H1 (cell line): ENCODE measurements around the gene CLNS1A. TPM values are rescaled to one million over a fixed set of nuclear protein-coding genes. Genes with fewer than 3 reads are reported as not detected.

Experiments
- CTCF ChIA-PET: fragments of 300-600 bp; sonication (Branson Sonifier 250); formaldehyde crosslinking; loops from one replicate; lab custom pipeline; 2021; ENCODE audit not compliant: partially characterized antibody; lab: Charles Lee
- POLR2A ChIA-PET: fragments of 300-600 bp; sonication (Branson Sonifier 250); formaldehyde crosslinking; loops from one replicate; lab custom pipeline; 2021; ENCODE audit warnings: inconsistent platforms; ENCODE audit not compliant: partially characterized antibody; lab: Charles Lee
- DNase-seq, 2 experiments: peaks; one replicate each; pipeline versions ENCODE4 v3.0.0 to v3.0.0-alpha.2; 2010 to 2022; ENCODE audit warnings: low spot score in 2 of 2, low read depth in 1 of 2, mixed read lengths in 1 of 2
- FAIRE-seq: peaks from 2 replicates; lab custom pipeline; 2011; peaks lifted over from hg19 to GRCh38; lab: Jason Lieb, UNC
- H2AFZ ChIP-seq: 2 replicates; pipeline ENCODE4 v1.8.1; 2012; ENCODE audit warnings: low read length, inconsistent platforms
- H2AK5ac ChIP-seq: 2 replicates; pipeline ENCODE4 v1.6.1; 2013; ENCODE audit warnings: low read depth, low read length
- H2BK120ac ChIP-seq: replicated peaks from 2 replicates; pipeline ENCODE3; 2013; ENCODE audit warnings: low read depth, low read length, inconsistent platforms
- H2BK12ac ChIP-seq: 2 replicates; pipeline ENCODE4 v1.6.1; 2013; ENCODE audit warnings: low read depth, low read length
- H2BK15ac ChIP-seq: 2 replicates; pipeline ENCODE4 v1.6.1; 2013; ENCODE audit warnings: low read length
- H2BK20ac ChIP-seq: 2 replicates; pipeline ENCODE4 v1.6.1; 2013; ENCODE audit warnings: low read length
- H2BK5ac ChIP-seq: 2 replicates; pipeline ENCODE4 v1.6.1; 2013; ENCODE audit warnings: low read depth, low read length
- H3K14ac ChIP-seq: 2 replicates; pipeline ENCODE4 v1.6.1; 2013; ENCODE audit warnings: inconsistent platforms; ENCODE audit not compliant: insufficient read length
- H3K18ac ChIP-seq: 2 replicates; pipeline ENCODE4 v1.6.1; 2013; ENCODE audit warnings: low read length; ENCODE audit errors: extremely low read depth
- H3K23ac ChIP-seq: 2 replicates; pipeline ENCODE4 v1.6.1; 2013; ENCODE audit warnings: inconsistent platforms; ENCODE audit not compliant: insufficient read length
- H3K23me2 ChIP-seq: 2 replicates; pipeline ENCODE4 v1.6.1; 2013; ENCODE audit warnings: low read depth, low read length
- H3K27ac ChIP-seq: 2 replicates; pipeline ENCODE4 v1.6.1; 2011; ENCODE audit warnings: low read depth, low read length, inconsistent platforms
- H3K27me3 ChIP-seq, 4 experiments: replicated peaks in 1 of 4; 1 replicate in 1 of 4; 2 replicates in 3 of 4; pipeline versions ENCODE4 v1.6.1 to v1.8.1; 2011 to 2013; ENCODE audit warnings: low read length in 3 of 4, mild to moderate bottlenecking in 3 of 4, inconsistent platforms in 2 of 4, mixed read lengths in 2 of 4, moderate library complexity in 1 of 4; ENCODE audit not compliant: control insufficient read depth in 3 of 4, insufficient read depth in 3 of 4; ENCODE audit errors: extremely low read depth in 1 of 4
- H3K36me3 ChIP-seq, 4 experiments: 2 replicates each; pipeline versions ENCODE4 v1.6.1 to v1.8.1; 2011 to 2013; ENCODE audit warnings: mild to moderate bottlenecking in 4 of 4, low read length in 3 of 4, moderate library complexity in 2 of 4, control low read depth in 1 of 4, inconsistent platforms in 1 of 4; ENCODE audit not compliant: insufficient read depth in 4 of 4, control insufficient read depth in 2 of 4
- H3K4ac ChIP-seq: replicated peaks from 2 replicates; pipeline ENCODE3; 2013; ENCODE audit warnings: low read length, low read depth, mixed read lengths, inconsistent platforms; ENCODE audit not compliant: insufficient read length
- H3K4me1 ChIP-seq, 4 experiments: replicated peaks in 1 of 4; 1 replicate in 1 of 4; 2 replicates in 3 of 4; pipeline versions ENCODE4 v1.6.1 to v1.8.1; 2011 to 2013; ENCODE audit warnings: low read length in 3 of 4, inconsistent platforms in 2 of 4, mixed read lengths in 1 of 4; ENCODE audit not compliant: insufficient read depth in 4 of 4, control insufficient read depth in 3 of 4
- H3K4me2 ChIP-seq, 2 experiments: 2 replicates each; pipeline versions ENCODE4 v1.6.1 to v1.8.1; 2011 to 2013; ENCODE audit warnings: low read depth in 2 of 2, low read length in 2 of 2, control low read depth in 1 of 2, inconsistent platforms in 1 of 2, mild to moderate bottlenecking in 1 of 2; ENCODE audit not compliant: insufficient read depth in 1 of 2
- H3K4me3 ChIP-seq, 4 experiments: fragments of 200-600, 300-600 bp in 1 of 4; sonication (generic), shearing (Covaris generic), sonication (Bioruptor Twin) in 1 of 4; 2 replicates each; pipeline versions ENCODE4 v1.5.1 to v1.8.1; 2011 to 2016; ENCODE audit warnings: low read length in 4 of 4, low read depth in 3 of 4, control low read depth in 2 of 4, inconsistent platforms in 2 of 4, mild to moderate bottlenecking in 2 of 4, mixed read lengths in 1 of 4, moderate library complexity in 1 of 4; ENCODE audit not compliant: insufficient read depth in 2 of 4; ENCODE audit errors: extremely low read depth in 1 of 4
- H3K56ac ChIP-seq: replicated peaks from 2 replicates; pipeline ENCODE3; 2013; ENCODE audit warnings: low read depth, mild to moderate bottlenecking, mixed read lengths, low read length, inconsistent platforms; ENCODE audit not compliant: insufficient read length
- H3K79me1 ChIP-seq: 2 replicates; pipeline ENCODE4 v1.6.1; 2013; ENCODE audit warnings: low read depth, low read length, control low read depth
- H3K79me2 ChIP-seq, 2 experiments: 2 replicates each; pipeline versions ENCODE4 v1.6.1 to v1.8.1; 2012 to 2013; ENCODE audit warnings: low read length in 2 of 2, mild to moderate bottlenecking in 2 of 2, inconsistent platforms in 1 of 2; ENCODE audit not compliant: insufficient read depth in 2 of 2, control insufficient read depth in 1 of 2
- H3K9ac ChIP-seq, 4 experiments: replicated peaks in 1 of 4; 1 replicate in 1 of 4; 2 replicates in 3 of 4; pipeline versions ENCODE4 v1.6.1 to v1.8.1; 2011 to 2013; ENCODE audit warnings: low read depth in 3 of 4, low read length in 3 of 4, control low read depth in 2 of 4, mild to moderate bottlenecking in 2 of 4, moderate library complexity in 2 of 4, inconsistent platforms in 1 of 4; ENCODE audit errors: extremely low read depth in 1 of 4
- H3K9me3 ChIP-seq, 2 experiments: 2 replicates each; pipeline versions ENCODE4 v1.6.1 to v1.8.1; 2012 to 2013; ENCODE audit warnings: mild to moderate bottlenecking in 2 of 2, moderate library complexity in 2 of 2, control low read depth in 1 of 2, inconsistent platforms in 1 of 2, low read depth in 1 of 2, low read length in 1 of 2, mixed read lengths in 1 of 2; ENCODE audit not compliant: insufficient read depth in 2 of 2
- H4K20me1 ChIP-seq, 2 experiments: replicated peaks in 1 of 2; 2 replicates each; pipeline versions ENCODE3 to v1.8.1; 2011 to 2013; ENCODE audit warnings: inconsistent platforms in 2 of 2, low read length in 2 of 2, mild to moderate bottlenecking in 1 of 2; ENCODE audit not compliant: insufficient read depth in 2 of 2, control insufficient read depth in 1 of 2
- H4K5ac ChIP-seq: 2 replicates; pipeline ENCODE4 v1.6.1; 2013; ENCODE audit warnings: low read length, low read depth, mixed read lengths, inconsistent platforms; ENCODE audit not compliant: insufficient read length
- H4K8ac ChIP-seq: 2 replicates; pipeline ENCODE4 v1.8.0; 2013; ENCODE audit warnings: mild to moderate bottlenecking, moderate library complexity, low read length, inconsistent platforms; ENCODE audit not compliant: insufficient read depth; ENCODE audit errors: extremely low read depth
- H4K91ac ChIP-seq: replicated peaks from 2 replicates; pipeline ENCODE3; 2013; ENCODE audit warnings: low read length, mixed read lengths, inconsistent platforms; ENCODE audit not compliant: insufficient read length
- ASH2L ChIP-seq: fragments of 200-600, 300-600 bp; sonication (generic); IDR thresholded peaks from one replicate; pipeline ENCODE4 v1.7.1; 2017; ENCODE audit warnings: low read length
- ATF3 ChIP-seq: IDR thresholded peaks from 2 replicates; pipeline ENCODE4 v1.6.1; 2011; ENCODE audit warnings: low read depth, mild to moderate bottlenecking, low read length; ENCODE audit not compliant: insufficient read depth
- BACH1 ChIP-seq: IDR thresholded peaks from 2 replicates; pipeline ENCODE4 v1.6.1; 2012; ENCODE audit warnings: low read length, improper control_type of control experiment
- CEBPB ChIP-seq: IDR thresholded peaks from 2 replicates; pipeline ENCODE4 v1.6.1; 2012; ENCODE audit warnings: low read depth, low read length
- CREB1 ChIP-seq: IDR thresholded peaks from 2 replicates; pipeline ENCODE4 v1.6.1; 2012; ENCODE audit warnings: inconsistent platforms
- E2F6 ChIP-seq: IDR thresholded peaks from 2 replicates; pipeline ENCODE4 v1.6.1; 2012; ENCODE audit warnings: inconsistent platforms
- EZH2 ChIP-seq: fragments of 200-600 bp; sonication (generic); IDR thresholded peaks from 2 replicates; pipeline ENCODE4 v1.7.1; 2012; ENCODE audit warnings: low read depth, mild to moderate bottlenecking, moderate library complexity, low read length, inconsistent platforms; ENCODE audit not compliant: severe bottlenecking
- GABPA ChIP-seq: IDR thresholded peaks from 2 replicates; pipeline ENCODE4 v1.6.1; 2011; ENCODE audit warnings: mild to moderate bottlenecking, low read length, moderate library complexity, borderline replicate concordance; ENCODE audit not compliant: insufficient read depth
- KDM4A ChIP-seq: IDR thresholded peaks from one replicate; pipeline ENCODE4 v1.7.1; 2012; ENCODE audit warnings: low read depth, mild to moderate bottlenecking, moderate library complexity, low read length, inconsistent platforms; ENCODE audit not compliant: severe bottlenecking
- MAFK ChIP-seq: IDR thresholded peaks from 2 replicates; pipeline ENCODE4 v1.6.1; 2012; ENCODE audit warnings: low read depth, mild to moderate bottlenecking, improper control_type of control experiment, low read length
- MAX ChIP-seq: IDR thresholded peaks from 2 replicates; pipeline ENCODE4 v1.6.1; 2012; ENCODE audit warnings: inconsistent platforms
- SRF ChIP-seq: IDR thresholded peaks from 2 replicates; pipeline ENCODE4 v1.6.1; 2011; ENCODE audit warnings: mild to moderate bottlenecking, low read depth, low read length, moderate library complexity
- TAF7 ChIP-seq: optimal IDR thresholded peaks from 2 replicates; pipeline ENCODE3; 2011; ENCODE audit warnings: low read depth, mild to moderate bottlenecking, inconsistent platforms, low read length, moderate library complexity, borderline replicate concordance
- TEAD4 ChIP-seq: IDR thresholded peaks from 2 replicates; pipeline ENCODE4 v1.6.1; 2012; ENCODE audit warnings: low read depth, low read length, inconsistent platforms, mixed read lengths
- WGBS, 2 experiments: shearing (Covaris generic) in 1 of 2; methylation state at CpG; one replicate each; pipeline versions ENCODE4 v1.1.6 to v1.1.7; 2013 to 2015; ENCODE audit warnings: low lambda C conversion rate in 2 of 2, mixed read lengths in 2 of 2, inconsistent platforms in 1 of 2, low coverage in 1 of 2, missing lambda C conversion rate in 1 of 2; ENCODE audit not compliant: insufficient replicate concordance in 2 of 2, insufficient coverage in 1 of 2, insufficient read length in 1 of 2; ENCODE audit errors: extremely low coverage in 1 of 2, missing lambda C conversion rate in 1 of 2; 5-methylcytosine and 5-hydroxymethylcytosine counted together
- polyA plus RNA-seq, 7 experiments: library from polyadenylated mRNA; depleted of rRNA in 3 of 7; stranded (reverse) in 5 of 7; unstranded in 2 of 7; fragments of >200 nt in 5 of 7; fragments of 200-250 nt in 2 of 7; gene quantifications; 1 replicate in 5 of 7; 2 replicates in 1 of 7; 4 replicates in 1 of 7; pipeline versions ENCODE4 v1.2.1 to v1.2.3, GENCODE V29; 2011 to 2013; ENCODE audit warnings: missing spikeins in 2 of 7, mixed read lengths in 2 of 7
- total RNA-seq: library from RNA; stranded (reverse); fragmentation: NEBNext Ultra II Directional; extraction: Animal tissue kit (Norgen Biotek cat#: 25700); gene quantifications from 2 replicates; pipeline ENCODE4 v1.2.1, GENCODE V29; 2021

The CLNS1A gene
- total and polyA plus RNA-seq, 2 of the 8 experiments (the other 6 are each of a cell fraction or from before 2014, with no cell fraction given) = 136 to 177 TPM

GRCh38 chr11:77568306-77568705 is 69.3 kb downstream of the CLNS1A start:
- Histone ChIP-seq H2BK120ac (no peak overlapping the region), H2BK5ac (no peak overlapping the region), H3K56ac (no peak overlapping the region), H3K4me3 (no peak overlapping the region), H4K5ac (no peak overlapping the region), H3K23me2 (no peaks in the 10 kb centered on the region), H3K27me3 (no peaks in the 10 kb centered on the region), H3K4me2 (no peak overlapping the region), H3K9ac (no peak overlapping the region; a peak in 1 of 7 replicates), H3K18ac (no peak overlapping the region), H4K20me1 (no peaks in the 10 kb centered on the region), H3K4me1 (peaks cover 0 to 25% (median 4%) of the 10 kb centered on the region in 4 experiments; a peak in 3 of 7 replicates), H3K14ac (no peak overlapping the region), H3K9me3 (no peaks in the 10 kb centered on the region), H2BK12ac (no peak overlapping the region), H2AK5ac (no peak overlapping the region), H3K27ac (no peak overlapping the region), H3K79me1 (no peaks in the 10 kb centered on the region), H2BK15ac (no peak overlapping the region), H3K23ac (no peak overlapping the region), H3K79me2 (no peaks in the 10 kb centered on the region), H2AFZ (no peak overlapping the region), H4K91ac (no peak overlapping the region), H2BK20ac (no peak overlapping the region), H4K8ac (no peak overlapping the region), H3K4ac (no peak overlapping the region), H3K36me3 (no peaks in the 10 kb centered on the region)
- ChIA-PET POLR2A (interaction anchor here (0.7 kb wide), 1 partner anchor 11 kb away, joined by 3 read pairs; no protein-coding TSS in a partner anchor), CTCF (interaction anchor here (3.5 kb wide), 1 partner anchor 11 kb away, joined by 12 read pairs; no protein-coding TSS in a partner anchor)
- 82% methylated on average over 4 of the region's 4 CpGs; no CpG with 5 or more reads in 1 of the 2 experiments for WGBS, 2 experiments
- no peak for FAIRE-seq
- DNase-seq = no peak
- TF ChIP-seq GABPA = no peak
- no peak for TF ChIP-seq EZH2
- TF ChIP-seq MAFK = no peak
- TF ChIP-seq TEAD4 = no peak
- TF ChIP-seq MAX = no peak
- TF ChIP-seq ASH2L = no peak
- no peak for TF ChIP-seq BACH1
- no peak for TF ChIP-seq CEBPB
- no peak for TF ChIP-seq E2F6
- no peak for TF ChIP-seq KDM4A
- TF ChIP-seq TAF7 = no peak
- TF ChIP-seq SRF = no peak
- TF ChIP-seq ATF3 = no peak
- no peak for TF ChIP-seq CREB1
